HepG2 (cell line): Measurements from ENCODE around the gene AFF4. TPM values are rescaled to one million over a fixed set of nuclear protein-coding genes. Genes with fewer than 3 reads are reported as not detected.

Experiments used
- EP300 ChIP-seq, 3 experiments: sonication (generic) in 1 of 3; formaldehyde crosslinking in 1 of 3; IDR thresholded peaks; 2 replicates each; pipeline versions ENCODE4 v1.5.1 to v1.6.1; 2011 to 2020; ENCODE audit warnings: low read depth in 2 of 3, low read length in 2 of 3, borderline replicate concordance in 1 of 3, improper control_type of control experiment in 1 of 3, mild to moderate bottlenecking in 1 of 3, missing genetic modification reagents in 1 of 3, moderate library complexity in 1 of 3
- ESRRA ChIP-seq: sonication (generic); formaldehyde crosslinking; IDR thresholded peaks from 2 replicates; pipeline ENCODE4 v1.5.1; 2020; ENCODE audit warnings: mild to moderate bottlenecking, low read depth, missing genetic modification reagents
- ISL2 ChIP-seq: sonication (generic); formaldehyde crosslinking; IDR thresholded peaks from 2 replicates; pipeline ENCODE4 v1.5.0; 2020; ENCODE audit warnings: missing genetic modification reagents
- JUN ChIP-seq: sonication (generic); formaldehyde crosslinking; IDR thresholded peaks from 2 replicates; pipeline ENCODE4 v1.4.0; 2020; ENCODE audit warnings: mild to moderate bottlenecking, missing genetic modification reagents
- KAT8 ChIP-seq: IDR thresholded peaks from 2 replicates; pipeline ENCODE4 v1.6.1; 2016; ENCODE audit warnings: missing genetic modification reagents, missing compliant biosample characterization
- MEF2D ChIP-seq: sonication (generic); formaldehyde crosslinking; IDR thresholded peaks from 2 replicates; pipeline ENCODE4 v1.5.1; 2020; ENCODE audit warnings: mild to moderate bottlenecking, missing genetic modification reagents
- NCOA1 ChIP-seq: sonication (generic); formaldehyde crosslinking; IDR thresholded peaks from 2 replicates; pipeline ENCODE4 v1.9.0; 2021; ENCODE audit warnings: missing genetic modification reagents
- RXRB ChIP-seq: IDR thresholded peaks from 2 replicates; pipeline ENCODE4 v1.6.1; 2016; ENCODE audit warnings: borderline replicate concordance, missing genetic modification reagents, missing compliant biosample characterization
- SP5 ChIP-seq: IDR thresholded peaks from 2 replicates; pipeline ENCODE4 v1.6.1; 2016; ENCODE audit warnings: low read depth, borderline replicate concordance
- SPEN ChIP-seq: sonication (generic); formaldehyde crosslinking; IDR thresholded peaks from 2 replicates; pipeline ENCODE4 v1.5.1; 2020; ENCODE audit warnings: low read depth, mild to moderate bottlenecking, missing genetic modification reagents
- ZNF121 ChIP-seq: sonication (generic); formaldehyde crosslinking; IDR thresholded peaks from 2 replicates; pipeline ENCODE4 v1.5.0; 2020; ENCODE audit warnings: mild to moderate bottlenecking, missing genetic modification reagents
- ZNF205 ChIP-seq: IDR thresholded peaks from 2 replicates; pipeline ENCODE4 v1.6.1; 2018; ENCODE audit warnings: missing biosample characterization, missing genetic modification reagents
- ZNF235 ChIP-seq: sonication (generic); formaldehyde crosslinking; IDR thresholded peaks from 2 replicates; pipeline ENCODE4 v1.8.1; 2023; ENCODE audit warnings: mild to moderate bottlenecking, missing genetic modification reagents, borderline replicate concordance
- ZSCAN9 ChIP-seq: IDR thresholded peaks from 2 replicates; pipeline ENCODE4 v1.6.1; 2016; ENCODE audit warnings: borderline replicate concordance
- polyA plus RNA-seq, 8 experiments: library from polyadenylated mRNA; depleted of rRNA in 3 of 8; stranded (reverse) in 7 of 8; unstranded in 1 of 8; fragments of >200 nt; fragmentation: Illumina TruSeq in 4 of 8; extraction: Trizol in 4 of 8; gene quantifications; 2 replicates each; pipeline versions ENCODE4 v1.2.1 to v1.2.3, GENCODE V29; 2011 to 2016; ENCODE audit warnings: low read depth in 4 of 8, missing spikeins in 1 of 8, mixed read lengths in 1 of 8; ENCODE audit not compliant: insufficient read depth in 1 of 8
- total RNA-seq, 5 experiments: library from RNA; depleted of rRNA; stranded (reverse); fragments of >200 nt; fragmentation: Illumina TruSeq; extraction: Trizol; gene quantifications; 2 replicates each; pipeline ENCODE4 v1.2.3, GENCODE V29; 2016; ENCODE audit warnings: low read depth in 1 of 5
- TF ChIP-seq, protein P1 (sequence below): sonication (generic); formaldehyde crosslinking; IDR thresholded peaks from 2 replicates; pipeline ENCODE4 v1.4.0; 2020; ENCODE audit warnings: missing genetic modification reagents, borderline replicate concordance
- TF ChIP-seq, protein P2 (sequence below): sonication (generic); formaldehyde crosslinking; IDR thresholded peaks from 2 replicates; pipeline ENCODE4 v1.4.0; 2020; ENCODE audit warnings: missing genetic modification reagents
- TF ChIP-seq, protein P3 (sequence below): sonication (generic); formaldehyde crosslinking; IDR thresholded peaks from 2 replicates; pipeline ENCODE4 v1.5.0; 2020; ENCODE audit warnings: missing genetic modification reagents
- TF ChIP-seq, protein P4 (sequence below): sonication (generic); formaldehyde crosslinking; IDR thresholded peaks from 2 replicates; pipeline ENCODE4 v1.4.0; 2020; ENCODE audit warnings: missing genetic modification reagents
- TF ChIP-seq, protein P5 (sequence below): sonication (generic); formaldehyde crosslinking; IDR thresholded peaks from 2 replicates; pipeline ENCODE4 v1.9.0; 2022; ENCODE audit warnings: missing genetic modification reagents, mild to moderate bottlenecking, borderline replicate concordance

Gene AFF4
- total and polyA plus RNA-seq, 2 of the 13 experiments (the other 11 are each of a cell fraction or from before 2014, with no cell fraction given) = 22.1 to 25.5 TPM

DNA sequence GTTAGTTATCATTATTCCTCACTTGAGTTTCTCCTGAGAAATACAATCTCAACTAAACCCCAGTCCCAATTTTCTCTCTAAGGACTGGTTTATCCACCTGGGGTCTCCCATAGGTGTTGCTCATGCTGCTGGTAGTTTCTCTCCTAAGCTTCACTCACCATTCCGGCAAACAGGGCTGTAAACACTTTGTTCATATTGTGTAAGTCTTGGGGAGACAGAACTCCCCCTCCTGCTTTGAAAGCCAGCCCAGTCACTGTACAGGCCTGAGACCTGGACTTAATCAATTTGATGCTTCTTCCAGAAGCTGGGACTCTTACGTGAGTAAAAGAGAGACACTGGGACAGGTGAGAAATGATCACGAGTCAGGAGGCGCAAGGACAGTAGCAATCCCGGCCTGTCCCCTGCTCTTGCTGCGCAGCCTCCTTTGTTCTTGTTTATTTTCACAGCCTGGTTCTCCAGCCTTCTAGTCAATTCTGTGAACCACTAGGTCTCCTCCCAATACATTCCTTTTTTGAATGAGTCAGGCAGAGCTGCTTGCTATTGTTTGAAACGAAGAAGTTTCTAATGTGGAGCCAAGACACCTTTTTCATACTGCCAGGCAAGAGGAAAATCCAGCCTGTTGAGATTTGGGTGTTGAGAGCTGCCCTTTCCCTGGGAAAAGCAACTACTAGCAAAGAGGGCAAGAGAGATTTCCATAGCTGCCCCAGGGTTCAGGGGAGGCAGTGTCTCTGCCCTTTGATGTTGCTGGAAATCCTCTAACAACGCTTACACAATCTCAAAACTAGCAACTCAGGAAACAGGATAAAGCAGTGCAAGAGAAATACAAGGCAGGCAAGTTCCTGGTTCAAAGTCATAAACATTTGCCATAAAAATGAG is 123.8 kb downstream of the AFF4 start (continued):
- TF ChIP-seq SP5 (CRISPR knock-in tag) = peak; percentile 3; the same call in 1 of the 2 replicates
- TF ChIP-seq EP300 (IDR thresholded peaks at IDR 0.05; ENCODE audit: low read depth in 2 of 2, low read length in 2 of 2) = peak; percentile 43 to 91; a peak in 2 of 4 replicates
- TF ChIP-seq EP300 (CRISPR knock-in tag; IDR thresholded peaks at IDR 0.05; ENCODE audit: borderline replicate concordance) = 0 out of 2 replicates have a peak, but pooled peaks have one; percentile 35
- TF ChIP-seq, protein P1, sequence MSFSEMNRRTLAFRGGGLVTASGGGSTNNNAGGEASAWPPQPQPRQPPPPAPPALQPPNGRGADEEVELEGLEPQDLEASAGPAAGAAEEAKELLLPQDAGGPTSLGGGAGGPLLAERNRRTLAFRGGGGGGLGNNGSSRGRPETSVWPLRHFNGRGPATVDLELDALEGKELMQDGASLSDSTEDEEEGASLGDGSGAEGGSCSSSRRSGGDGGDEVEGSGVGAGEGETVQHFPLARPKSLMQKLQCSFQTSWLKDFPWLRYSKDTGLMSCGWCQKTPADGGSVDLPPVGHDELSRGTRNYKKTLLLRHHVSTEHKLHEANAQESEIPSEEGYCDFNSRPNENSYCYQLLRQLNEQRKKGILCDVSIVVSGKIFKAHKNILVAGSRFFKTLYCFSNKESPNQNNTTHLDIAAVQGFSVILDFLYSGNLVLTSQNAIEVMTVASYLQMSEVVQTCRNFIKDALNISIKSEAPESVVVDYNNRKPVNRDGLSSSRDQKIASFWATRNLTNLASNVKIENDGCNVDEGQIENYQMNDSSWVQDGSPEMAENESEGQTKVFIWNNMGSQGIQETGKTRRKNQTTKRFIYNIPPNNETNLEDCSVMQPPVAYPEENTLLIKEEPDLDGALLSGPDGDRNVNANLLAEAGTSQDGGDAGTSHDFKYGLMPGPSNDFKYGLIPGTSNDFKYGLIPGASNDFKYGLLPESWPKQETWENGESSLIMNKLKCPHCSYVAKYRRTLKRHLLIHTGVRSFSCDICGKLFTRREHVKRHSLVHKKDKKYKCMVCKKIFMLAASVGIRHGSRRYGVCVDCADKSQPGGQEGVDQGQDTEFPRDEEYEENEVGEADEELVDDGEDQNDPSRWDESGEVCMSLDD (CRISPR knock-in tag) = peak; percentile 27
- TF ChIP-seq ZNF235 = no peak
- TF ChIP-seq ZSCAN9 = peak; percentile 86
- TF ChIP-seq RXRB = peak; percentile 90
- TF ChIP-seq, protein P2, sequence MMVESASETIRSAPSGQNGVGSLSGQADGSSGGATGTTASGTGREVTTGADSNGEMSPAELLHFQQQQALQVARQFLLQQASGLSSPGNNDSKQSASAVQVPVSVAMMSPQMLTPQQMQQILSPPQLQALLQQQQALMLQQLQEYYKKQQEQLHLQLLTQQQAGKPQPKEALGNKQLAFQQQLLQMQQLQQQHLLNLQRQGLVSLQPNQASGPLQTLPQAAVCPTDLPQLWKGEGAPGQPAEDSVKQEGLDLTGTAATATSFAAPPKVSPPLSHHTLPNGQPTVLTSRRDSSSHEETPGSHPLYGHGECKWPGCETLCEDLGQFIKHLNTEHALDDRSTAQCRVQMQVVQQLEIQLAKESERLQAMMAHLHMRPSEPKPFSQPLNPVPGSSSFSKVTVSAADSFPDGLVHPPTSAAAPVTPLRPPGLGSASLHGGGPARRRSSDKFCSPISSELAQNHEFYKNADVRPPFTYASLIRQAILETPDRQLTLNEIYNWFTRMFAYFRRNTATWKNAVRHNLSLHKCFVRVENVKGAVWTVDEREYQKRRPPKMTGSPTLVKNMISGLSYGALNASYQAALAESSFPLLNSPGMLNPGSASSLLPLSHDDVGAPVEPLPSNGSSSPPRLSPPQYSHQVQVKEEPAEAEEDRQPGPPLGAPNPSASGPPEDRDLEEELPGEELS (CRISPR knock-in tag) = peak; percentile 88
- peak; percentile 56; the same call in 1 of the 2 replicates for TF ChIP-seq MEF2D (CRISPR knock-in tag)
- peak; percentile 62; the same call in 1 of the 2 replicates for TF ChIP-seq ISL2 (CRISPR knock-in tag)
- TF ChIP-seq, protein P3, sequence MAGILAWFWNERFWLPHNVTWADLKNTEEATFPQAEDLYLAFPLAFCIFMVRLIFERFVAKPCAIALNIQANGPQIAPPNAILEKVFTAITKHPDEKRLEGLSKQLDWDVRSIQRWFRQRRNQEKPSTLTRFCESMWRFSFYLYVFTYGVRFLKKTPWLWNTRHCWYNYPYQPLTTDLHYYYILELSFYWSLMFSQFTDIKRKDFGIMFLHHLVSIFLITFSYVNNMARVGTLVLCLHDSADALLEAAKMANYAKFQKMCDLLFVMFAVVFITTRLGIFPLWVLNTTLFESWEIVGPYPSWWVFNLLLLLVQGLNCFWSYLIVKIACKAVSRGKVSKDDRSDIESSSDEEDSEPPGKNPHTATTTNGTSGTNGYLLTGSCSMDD (CRISPR knock-in tag) = no peak
- no peak for TF ChIP-seq NCOA1
- peak; percentile 69; the same call in 1 of the 2 replicates for TF ChIP-seq ZNF205 (CRISPR knock-in tag)
- TF ChIP-seq JUN (CRISPR knock-in tag) = peak; percentile 13; the same call in 1 of the 2 replicates
- TF ChIP-seq, protein P4, sequence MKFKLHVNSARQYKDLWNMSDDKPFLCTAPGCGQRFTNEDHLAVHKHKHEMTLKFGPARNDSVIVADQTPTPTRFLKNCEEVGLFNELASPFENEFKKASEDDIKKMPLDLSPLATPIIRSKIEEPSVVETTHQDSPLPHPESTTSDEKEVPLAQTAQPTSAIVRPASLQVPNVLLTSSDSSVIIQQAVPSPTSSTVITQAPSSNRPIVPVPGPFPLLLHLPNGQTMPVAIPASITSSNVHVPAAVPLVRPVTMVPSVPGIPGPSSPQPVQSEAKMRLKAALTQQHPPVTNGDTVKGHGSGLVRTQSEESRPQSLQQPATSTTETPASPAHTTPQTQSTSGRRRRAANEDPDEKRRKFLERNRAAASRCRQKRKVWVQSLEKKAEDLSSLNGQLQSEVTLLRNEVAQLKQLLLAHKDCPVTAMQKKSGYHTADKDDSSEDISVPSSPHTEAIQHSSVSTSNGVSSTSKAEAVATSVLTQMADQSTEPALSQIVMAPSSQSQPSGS = peak; percentile 43; the same call in 1 of the 2 replicates
- TF ChIP-seq, protein P5, sequence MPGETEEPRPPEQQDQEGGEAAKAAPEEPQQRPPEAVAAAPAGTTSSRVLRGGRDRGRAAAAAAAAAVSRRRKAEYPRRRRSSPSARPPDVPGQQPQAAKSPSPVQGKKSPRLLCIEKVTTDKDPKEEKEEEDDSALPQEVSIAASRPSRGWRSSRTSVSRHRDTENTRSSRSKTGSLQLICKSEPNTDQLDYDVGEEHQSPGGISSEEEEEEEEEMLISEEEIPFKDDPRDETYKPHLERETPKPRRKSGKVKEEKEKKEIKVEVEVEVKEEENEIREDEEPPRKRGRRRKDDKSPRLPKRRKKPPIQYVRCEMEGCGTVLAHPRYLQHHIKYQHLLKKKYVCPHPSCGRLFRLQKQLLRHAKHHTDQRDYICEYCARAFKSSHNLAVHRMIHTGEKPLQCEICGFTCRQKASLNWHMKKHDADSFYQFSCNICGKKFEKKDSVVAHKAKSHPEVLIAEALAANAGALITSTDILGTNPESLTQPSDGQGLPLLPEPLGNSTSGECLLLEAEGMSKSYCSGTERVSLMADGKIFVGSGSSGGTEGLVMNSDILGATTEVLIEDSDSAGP (CRISPR knock-in tag) = no peak
- TF ChIP-seq SPEN (CRISPR knock-in tag) = peak; percentile 46; the same call in 1 of the 2 replicates
- TF ChIP-seq ZNF121 (CRISPR knock-in tag) = no peak
- TF ChIP-seq KAT8 (CRISPR knock-in tag) = peak; percentile 79
- 0 out of 2 replicates have a peak, but pooled peaks have one; percentile 32 for TF ChIP-seq ESRRA
